Measurements from ENCODE around the gene KCNK13.

Gene KCNK13

GRCh38 chr14:90060312-90060964, 1.4 kb upstream of the KCNK13 start:
- DNase-seq (ENCODE audit: low read depth in 2 of 2): peak; percentile 56 to 64
- TF ChIP-seq CTCF (IDR thresholded peaks at IDR 0.05; ENCODE audit: low read depth, low read length): peak; percentile 38
- H3K4me3 ChIP-seq (replicated peaks in 1 of 2; ENCODE audit: low read depth in 2 of 2, low read length in 2 of 2): peak overlapping the region; percentile 35 to 49

GRCh38 chr14:90060965-90061684, 669 bp upstream of the KCNK13 start:
- H3K4me3 ChIP-seq (replicated peaks in 1 of 2; ENCODE audit: low read depth in 2 of 2, low read length in 2 of 2): peak overlapping the region; percentile 34 to 49
- no peak for TF ChIP-seq CTCF (IDR thresholded peaks at IDR 0.05; ENCODE audit: low read depth, low read length)
- DNase-seq (ENCODE audit: low read depth in 2 of 2): no peak

- H3K4me3 ChIP-seq (replicated peaks in 1 of 2; ENCODE audit: low read depth in 2 of 2, low read length in 2 of 2): peak overlapping the region in 1 of 2 donors; percentile 34
- DNase-seq (ENCODE audit: low read depth in 2 of 2): no peak
- TF ChIP-seq CTCF (IDR thresholded peaks at IDR 0.05; ENCODE audit: low read depth, low read length): no peak
These were observed 467 bp downstream of the KCNK13 start for GRCh38 chr14:90062127-90062794.

DNA sequence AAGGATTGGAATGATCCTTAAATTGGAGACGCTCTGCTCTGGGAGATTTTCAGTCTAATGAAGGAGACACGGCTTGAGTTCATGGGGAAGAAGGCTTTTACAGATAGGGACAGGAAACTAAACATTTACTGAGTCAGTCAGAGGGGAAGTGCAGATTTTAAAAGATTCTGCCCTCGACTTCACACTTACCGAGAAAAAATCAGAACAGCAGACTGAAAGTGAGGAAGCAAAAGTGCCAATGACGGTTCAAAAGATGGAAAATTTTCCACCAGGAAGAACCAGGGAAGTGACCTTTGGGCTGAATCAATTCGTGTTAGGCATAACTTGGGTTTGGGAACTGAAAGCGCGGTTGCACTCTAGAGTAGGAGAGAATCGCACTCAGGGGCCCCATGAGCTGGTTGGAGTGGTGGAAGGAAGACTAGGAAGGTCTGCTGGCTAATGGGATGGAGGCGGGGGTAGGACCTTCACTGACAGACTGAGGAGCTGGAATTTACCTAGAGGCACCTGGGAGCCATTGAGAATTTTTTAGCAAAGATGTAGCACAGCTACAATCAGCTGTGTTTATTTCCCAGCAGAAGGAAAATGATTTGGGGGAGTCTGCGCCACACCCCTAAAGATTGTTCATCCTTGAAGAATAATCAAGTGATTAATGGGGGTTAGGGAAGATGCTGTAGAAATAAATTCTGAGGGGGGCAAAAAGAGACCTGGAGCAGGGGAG, 1.2 kb downstream of the KCNK13 start:
- H3K4me3 ChIP-seq (replicated peaks in 1 of 2; ENCODE audit: low read depth in 2 of 2, low read length in 2 of 2): no peak overlapping the region
- no peak for TF ChIP-seq CTCF (IDR thresholded peaks at IDR 0.05; ENCODE audit: low read depth, low read length)
- DNase-seq (ENCODE audit: low read depth in 2 of 2): no peak

GRCh38 chr14:90072350-90072749, 10.6 kb downstream of the KCNK13 start:
- H3K4me3 ChIP-seq (replicated peaks in 1 of 2; ENCODE audit: low read depth in 2 of 2, low read length in 2 of 2): no peak overlapping the region
- DNase-seq (ENCODE audit: low read depth in 2 of 2): no peak
- TF ChIP-seq CTCF (IDR thresholded peaks at IDR 0.05; ENCODE audit: low read depth, low read length): no peak

GRCh38 chr14:90079576-90079975, 17.8 kb downstream of the KCNK13 start:
- no peak for DNase-seq (ENCODE audit: low read depth in 2 of 2)
- no peak overlapping the region for H3K4me3 ChIP-seq (replicated peaks in 1 of 2; ENCODE audit: low read depth in 2 of 2, low read length in 2 of 2)
- no peak for TF ChIP-seq CTCF (IDR thresholded peaks at IDR 0.05; ENCODE audit: low read depth, low read length)
